ENCODE results near the gene FGFR3. TPM values are rescaled to one million over a fixed set of nuclear protein-coding genes. Genes with fewer than 3 reads are reported as not detected.

Gene FGFR3
- total RNA-seq, 3 donors from 2014 or later (not counting 1 experiment from before 2014, with no cell fraction given), result not detected

- ATAC-seq, result no peak
- intact Hi-C loops (cut with micrococcal nuclease), result no loop called here
Measured at GRCh38 chr4:1801286-1801958, 8.3 kb downstream of the FGFR3 start.

DNA sequence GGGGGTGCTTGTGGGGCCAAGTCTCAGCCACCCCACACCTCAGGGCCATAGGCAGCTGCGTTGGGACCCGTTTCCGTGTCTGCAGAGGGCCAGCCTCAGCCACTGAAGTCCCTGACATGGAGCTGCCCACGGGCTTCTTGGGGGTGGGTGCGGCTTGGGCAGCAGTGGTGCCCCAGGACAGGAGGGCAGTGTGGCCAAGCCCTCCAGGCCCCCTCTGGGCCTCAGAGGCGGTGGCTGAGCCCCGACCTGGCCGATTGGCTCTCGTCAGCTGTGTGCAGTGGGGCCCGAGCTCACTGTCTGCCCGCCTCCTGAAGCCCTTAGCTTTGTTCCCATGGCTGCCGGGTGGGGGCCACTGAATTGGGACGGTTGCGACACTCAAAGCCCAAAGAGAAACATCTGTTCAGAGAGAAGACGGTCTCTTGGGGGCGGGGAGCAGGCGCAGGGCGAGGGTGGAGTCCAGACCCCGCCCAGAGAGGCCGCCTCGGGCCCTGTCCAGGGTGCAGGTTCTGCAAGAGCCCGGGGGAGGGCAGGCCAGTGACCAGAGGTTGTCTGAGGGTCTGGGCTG lies 9.1 kb downstream of the FGFR3 start:
- no peaks in the 10 kb centered on the region for H3K36me3 ChIP-seq (ENCODE audit: control insufficient read depth, insufficient read depth, low read length)
- no peaks in the 10 kb centered on the region for H3K4me1 Mint-ChIP-seq
- H3K27ac Mint-ChIP-seq, result no peak overlapping the region
- 83% methylated on average over 22 of the region's 22 CpGs for WGBS (ENCODE audit: insufficient coverage)
- no peaks in the 10 kb centered on the region for H3K4me1 ChIP-seq (ENCODE audit: control insufficient read depth, insufficient read depth, low read length)
- no peak for TF ChIP-seq CTCF (IDR thresholded peaks at IDR 0.05)
- no peak for DNase-seq
- no peak overlapping the region for H3K4me3 Mint-ChIP-seq
- H3K27ac ChIP-seq (ENCODE audit: low read length), result no peak overlapping the region
- no peaks in the 10 kb centered on the region for H3K9me3 Mint-ChIP-seq
- peaks cover under 1% of the 10 kb centered on the region for H3K27me3 ChIP-seq (ENCODE audit: control insufficient read depth, insufficient read depth, low read length)
- H3K9me3 ChIP-seq (ENCODE audit: control insufficient read depth, insufficient read depth, low read length), result no peaks in the 10 kb centered on the region
- intact Hi-C loops (cut with micrococcal nuclease), result no loop called here
- H3K36me3 Mint-ChIP-seq, result no peaks in the 10 kb centered on the region
- no peaks in the 10 kb centered on the region for H3K27me3 Mint-ChIP-seq (ENCODE audit: low read depth in 2 of 2)
- ATAC-seq, result no peak
- no peak overlapping the region for H3K4me3 ChIP-seq (ENCODE audit: low read length)

More at GRCh38 chr4:1801286-1801958, 8.3 kb downstream of the FGFR3 start:
- H3K36me3 ChIP-seq (ENCODE audit: control insufficient read depth, insufficient read depth, low read length), result no peaks in the 10 kb centered on the region
- no peaks in the 10 kb centered on the region for H3K9me3 Mint-ChIP-seq
- no peak overlapping the region for H3K4me3 ChIP-seq (ENCODE audit: low read length)
- no peak overlapping the region for H3K27ac Mint-ChIP-seq
- H3K27ac ChIP-seq (ENCODE audit: low read length), result no peak overlapping the region
- H3K4me1 Mint-ChIP-seq, result no peaks in the 10 kb centered on the region
- H3K4me1 ChIP-seq (ENCODE audit: control insufficient read depth, insufficient read depth, low read length), result no peaks in the 10 kb centered on the region
- DNase-seq, result no peak
- H3K27me3 ChIP-seq (ENCODE audit: control insufficient read depth, insufficient read depth, low read length), result peaks cover 8% of the 10 kb centered on the region
- no peaks in the 10 kb centered on the region for H3K36me3 Mint-ChIP-seq
- peaks cover 3 to 4% of the 10 kb centered on the region in 2 donors for H3K27me3 Mint-ChIP-seq (ENCODE audit: low read depth in 2 of 2)
- no peak overlapping the region for H3K4me3 Mint-ChIP-seq
- H3K9me3 ChIP-seq (ENCODE audit: control insufficient read depth, insufficient read depth, low read length), result no peaks in the 10 kb centered on the region
- no peak for TF ChIP-seq CTCF (IDR thresholded peaks at IDR 0.05)
- WGBS (ENCODE audit: insufficient coverage), result 96% methylated on average over 56 of the region's 56 CpGs

- ATAC-seq (no peak), DNase-seq (no peak)
- Histone ChIP-seq H3K4me3 (ENCODE audit: low read length) (no peak overlapping the region), H3K9me3 (ENCODE audit: control insufficient read depth, insufficient read depth, low read length) (no peaks in the 10 kb centered on the region), H3K36me3 (ENCODE audit: control insufficient read depth, insufficient read depth, low read length) (no peaks in the 10 kb centered on the region), H3K27ac (ENCODE audit: low read length) (no peak overlapping the region), H3K4me1 (ENCODE audit: control insufficient read depth, insufficient read depth, low read length) (no peaks in the 10 kb centered on the region), H3K27me3 (ENCODE audit: control insufficient read depth, insufficient read depth, low read length) (no peaks in the 10 kb centered on the region)
- no peaks in the 10 kb centered on the region for H3K27me3 Mint-ChIP-seq (ENCODE audit: low read depth in 2 of 2)
- TF ChIP-seq CTCF (IDR thresholded peaks at IDR 0.05), result no peak
- H3K4me3 Mint-ChIP-seq, result no peak overlapping the region
- no peaks in the 10 kb centered on the region for H3K9me3 Mint-ChIP-seq
- no peaks in the 10 kb centered on the region for H3K4me1 Mint-ChIP-seq
- 88% methylated on average over 71 of the region's 71 CpGs for WGBS (ENCODE audit: insufficient coverage)
- H3K36me3 Mint-ChIP-seq, result no peaks in the 10 kb centered on the region
- H3K27ac Mint-ChIP-seq, result no peak overlapping the region
- intact Hi-C loops (cut with micrococcal nuclease), result no loop called here
Measured at GRCh38 chr4:1802720-1803522, 9.8 kb downstream of the FGFR3 start.
